NCI-H2029 treated with DMSO at 0.1 percent for 48 hours (cell line): ENCODE measurements around the gene MMEL1.

ENCODE experiments used
- DNase-seq: peaks from one replicate; lab custom pipeline; 2025; lab: John Stamatoyannopoulos, UW

Gene MMEL1

GRCh38 chr1:2642560-2643413, 10.0 kb upstream of the MMEL1 start:
- DNase-seq: peak; percentile 46

- DNase-seq: no peak
These were observed 9.3 kb upstream of the MMEL1 start for GRCh38 chr1:2642131-2642559.

GRCh38 chr1:2641381-2642130, 8.7 kb upstream of the MMEL1 start:
- no peak for DNase-seq

GRCh38 chr1:2640626-2641025, 7.8 kb upstream of the MMEL1 start:
- DNase-seq: no peak

- DNase-seq: no peak
These were observed 7.0 kb upstream of the MMEL1 start for GRCh38 chr1:2639607-2640521.

- no peak for DNase-seq
These were observed 6.4 kb upstream of the MMEL1 start for GRCh38 chr1:2639203-2639602.

GRCh38 chr1:2638466-2639115, 5.8 kb upstream of the MMEL1 start:
- no peak for DNase-seq

GRCh38 chr1:2637442-2638145, 4.8 kb upstream of the MMEL1 start:
- DNase-seq: no peak

- no peak for DNase-seq
These were observed 3.9 kb upstream of the MMEL1 start for GRCh38 chr1:2636733-2637132.

GRCh38 chr1:2635361-2636010, 2.7 kb upstream of the MMEL1 start:
- no peak for DNase-seq

- no peak for DNase-seq
These were observed 1.2 kb upstream of the MMEL1 start for GRCh38 chr1:2633936-2634491.

GRCh38 chr1:2633366-2633935, 635 bp upstream of the MMEL1 start:
- DNase-seq: no peak

GRCh38 chr1:2632051-2632430, 775 bp downstream of the MMEL1 start:
- no peak for DNase-seq

- no peak for DNase-seq
These were observed 1.4 kb downstream of the MMEL1 start for GRCh38 chr1:2631136-2632050.

GRCh38 chr1:2630498-2631135, 2.2 kb downstream of the MMEL1 start:
- DNase-seq: no peak

GRCh38 chr1:2629627-2630497, 3.0 kb downstream of the MMEL1 start:
- DNase-seq: no peak

GRCh38 chr1:2628933-2629626, 3.7 kb downstream of the MMEL1 start:
- DNase-seq: no peak
